KOPT-K1 (cell line): ENCODE measurements around the gene NSD2.
"Not testable (repeated sequence)": the region's sequence is repeated elsewhere in the genome, so short reads cannot be mapped to it uniquely, and the experiment has no call there.

Experiments used
- H3K27ac ChIP-seq: fragments of 200-600 bp; sonication (generic); 2 replicates; pipeline ENCODE4 v1.5.1; 2016; ENCODE audit warnings: antibody characterized with exemption, mild to moderate bottlenecking, low read depth, low read length; ENCODE audit not compliant: poor library complexity, severe bottlenecking
- H3K36me3 ChIP-seq: fragments of 200-600 bp; sonication (generic); 2 replicates; pipeline ENCODE4 v1.5.1; 2017; ENCODE audit warnings: antibody characterized with exemption, mild to moderate bottlenecking, low read length, moderate library complexity; ENCODE audit not compliant: insufficient read depth
- H3K9me3 ChIP-seq: fragments of 200-600 bp; sonication (generic); 2 replicates; pipeline ENCODE4 v1.5.1; 2017; ENCODE audit warnings: antibody characterized with exemption, low read length, mild to moderate bottlenecking; ENCODE audit not compliant: insufficient read depth, poor library complexity, severe bottlenecking

The NSD2 gene

DNA sequence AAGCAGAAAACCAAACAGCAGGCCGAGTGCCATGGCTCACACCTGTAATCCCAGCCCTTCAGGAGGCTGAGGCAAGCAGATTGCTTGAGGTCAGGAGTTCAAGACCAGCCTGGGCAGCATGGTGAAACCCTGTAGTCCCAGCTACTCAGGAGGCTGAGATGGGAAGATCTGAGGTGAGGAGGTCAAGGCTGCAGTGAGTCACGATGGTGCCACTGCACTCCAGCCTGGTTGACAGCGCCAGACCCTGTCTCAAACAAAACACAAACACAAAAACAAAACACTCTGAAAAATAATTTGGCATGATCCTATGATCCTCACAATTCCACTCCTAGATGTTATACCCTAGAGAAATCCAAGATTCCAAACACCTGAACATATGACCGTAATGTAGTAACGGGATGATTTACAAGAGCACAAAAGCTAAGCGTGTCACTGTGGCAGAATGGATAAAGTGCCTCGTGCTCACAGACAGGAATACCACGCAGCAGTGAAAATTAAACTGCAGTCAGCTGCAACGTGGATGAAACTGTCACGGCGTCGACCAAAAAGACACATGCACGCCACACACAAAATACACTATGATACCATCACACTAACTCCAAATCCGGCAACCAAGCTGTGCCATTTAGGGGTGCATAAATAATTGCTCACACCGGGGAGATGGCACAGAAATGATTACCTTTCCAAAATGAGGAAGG, 135.9 kb downstream of the NSD2 start:
- H3K9me3 ChIP-seq, result no peaks in the 10 kb centered on the region
- peak overlapping the region; percentile 95 for H3K27ac ChIP-seq

GRCh38 chr4:2007804-2008670, 136.8 kb downstream of the NSD2 start:
- no peaks in the 10 kb centered on the region for H3K9me3 ChIP-seq
- peak overlapping the region; percentile 95 for H3K27ac ChIP-seq
- peaks cover 41% of the 10 kb centered on the region for H3K36me3 ChIP-seq

More for the DNA sequence above, 135.9 kb downstream of the NSD2 start:
- H3K36me3 ChIP-seq, result peaks cover 47% of the 10 kb centered on the region

- peak overlapping the region; percentile 95 for H3K27ac ChIP-seq
- peaks cover 36% of the 10 kb centered on the region for H3K36me3 ChIP-seq
- no peaks in the 10 kb centered on the region for H3K9me3 ChIP-seq
These were observed 137.4 kb downstream of the NSD2 start for GRCh38 chr4:2008671-2008920.

DNA sequence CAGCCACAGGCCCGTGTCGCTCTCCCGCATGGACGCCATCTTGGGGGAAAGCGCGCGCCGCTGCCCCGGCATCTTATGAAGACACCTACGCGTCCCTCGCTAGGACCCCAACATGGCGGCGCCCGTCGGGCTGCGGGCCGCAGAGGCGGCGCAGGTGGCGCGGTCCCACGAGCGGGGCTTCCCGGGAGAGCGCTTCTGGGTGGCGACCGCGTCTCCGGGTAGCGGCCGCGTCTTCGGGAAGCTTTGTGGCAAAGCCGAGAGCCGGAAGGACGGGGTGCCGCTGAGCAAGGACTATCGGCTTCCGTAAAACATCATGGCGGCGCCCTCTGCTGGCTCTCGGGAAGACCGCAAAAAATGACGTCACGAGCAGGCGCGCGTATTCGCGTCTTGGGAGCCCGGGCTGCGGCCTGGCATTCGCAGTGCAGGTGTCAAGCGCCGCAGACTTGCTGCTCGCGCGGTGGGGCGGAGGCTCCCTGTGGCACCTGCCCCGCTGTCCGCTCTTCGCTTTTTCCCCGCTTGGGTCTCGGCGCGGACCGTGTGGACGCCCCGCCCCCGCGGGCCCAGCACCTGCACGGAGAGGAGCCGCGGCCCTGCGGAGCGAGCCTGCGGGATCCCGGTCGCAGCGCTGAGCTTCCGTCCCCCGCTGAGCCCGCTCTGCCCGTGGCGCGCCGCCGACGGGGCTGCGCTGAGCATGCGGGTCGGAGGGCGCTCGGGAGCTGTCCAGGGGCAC, 137.9 kb downstream of the NSD2 start, which contains the start of gene NELFA:
TSS of gene NELFA (minus strand) at position 54 of the 730 bp plus-strand sequence. CDS start at position 39, 15 bp downstream.
- Histone ChIP-seq H3K9me3 (no peaks in the 10 kb centered on the region), H3K36me3 (peaks cover 31% of the 10 kb centered on the region), H3K27ac (peak within 1 kb of the TSS; percentile 95)

DNA sequence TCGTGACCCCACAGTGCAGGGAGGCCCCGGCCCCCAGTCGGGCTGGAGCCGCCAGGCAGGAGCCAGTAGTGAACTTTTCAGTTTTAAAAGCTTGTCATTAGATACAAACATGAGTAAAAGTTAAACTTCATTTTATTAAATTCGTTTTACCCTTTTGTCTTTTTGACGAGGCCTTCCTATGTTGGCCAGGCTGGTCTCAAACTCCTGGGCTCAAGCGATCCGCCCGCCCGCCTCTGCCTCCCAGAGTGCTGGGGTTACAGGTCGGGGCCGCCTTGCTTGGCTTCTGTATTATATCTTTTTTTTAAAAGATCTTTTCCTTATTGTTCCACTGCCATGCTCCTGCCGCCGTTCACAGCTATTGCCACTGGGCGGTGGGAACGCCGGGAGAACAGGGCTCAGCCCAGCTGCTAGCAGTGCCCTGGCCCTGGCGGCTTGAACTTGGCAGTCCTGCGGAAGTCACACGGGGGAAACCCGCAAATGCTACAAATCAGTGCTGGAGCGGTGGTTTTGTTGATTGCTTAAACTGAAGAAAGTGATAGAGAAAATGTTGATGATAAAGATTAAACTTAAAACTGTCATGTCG, 138.5 kb downstream of the NSD2 start:
- peak overlapping the region; percentile 95 for H3K27ac ChIP-seq
- H3K9me3 ChIP-seq, result no peaks in the 10 kb centered on the region
- H3K36me3 ChIP-seq, result peaks cover 25% of the 10 kb centered on the region

- no peak overlapping the region for H3K27ac ChIP-seq
- peaks cover 6% of the 10 kb centered on the region for H3K36me3 ChIP-seq
- H3K9me3 ChIP-seq, result no peaks in the 10 kb centered on the region
These were observed 140.4 kb downstream of the NSD2 start for GRCh38 chr4:2011583-2011982.

DNA sequence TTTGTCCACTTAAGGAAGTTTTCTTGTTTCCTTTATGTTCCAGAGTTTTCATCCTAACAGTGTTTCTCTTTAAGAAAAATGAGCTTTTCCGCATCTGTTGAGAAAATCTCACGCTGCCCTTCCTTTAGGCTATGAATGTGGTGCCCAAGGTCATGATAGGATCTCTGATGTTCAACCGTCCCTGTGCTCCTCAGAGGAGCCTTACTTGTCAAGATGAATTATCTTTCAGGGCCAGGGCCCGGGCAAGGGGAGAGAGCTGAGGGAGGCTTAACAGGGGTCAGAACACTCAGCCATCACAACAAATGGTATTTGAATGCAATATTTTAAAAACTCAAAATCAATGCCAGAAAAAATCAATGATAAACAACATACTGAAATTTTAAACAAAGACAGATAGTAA, 143.8 kb downstream of the NSD2 start:
- no peaks in the 10 kb centered on the region for H3K36me3 ChIP-seq
- H3K9me3 ChIP-seq, result no peaks in the 10 kb centered on the region
- H3K27ac ChIP-seq, result no peak overlapping the region

GRCh38 chr4:2021358-2022018, 150.3 kb downstream of the NSD2 start:
- not testable (repeated sequence) for H3K36me3 ChIP-seq, H3K27ac ChIP-seq
- peaks cover 31% of the 10 kb centered on the region for H3K9me3 ChIP-seq

- Histone ChIP-seq H3K27ac (no peak overlapping the region), H3K9me3 (peaks cover 40% of the 10 kb centered on the region), H3K36me3 (no peaks in the 10 kb centered on the region)
These were observed 153.5 kb downstream of the NSD2 start for GRCh38 chr4:2024683-2025082.

DNA sequence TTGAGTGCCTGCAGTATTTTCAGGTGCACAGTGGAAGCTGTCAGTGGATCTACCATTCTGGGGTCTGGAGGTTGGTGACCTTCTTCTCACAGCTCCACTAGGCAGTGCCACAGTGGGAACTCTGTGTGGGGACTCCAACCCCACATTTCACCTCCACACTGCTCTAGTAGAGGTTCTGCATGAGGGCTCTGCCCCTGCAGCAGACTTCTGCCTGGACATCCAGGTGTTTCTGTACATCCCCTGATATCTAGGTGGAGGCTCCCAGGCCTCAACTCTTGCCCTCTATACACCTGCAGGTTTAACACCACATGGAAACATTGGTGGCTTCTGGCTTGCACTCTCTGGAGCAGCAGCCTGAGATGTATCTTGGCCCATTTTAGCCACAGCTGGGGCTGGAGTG, 154.6 kb downstream of the NSD2 start:
- no peak overlapping the region for H3K27ac ChIP-seq
- no peaks in the 10 kb centered on the region for H3K36me3 ChIP-seq
- H3K9me3 ChIP-seq, result peaks cover 40% of the 10 kb centered on the region

- not testable (repeated sequence) for H3K36me3 ChIP-seq
These were observed 155.9 kb downstream of the NSD2 start for GRCh38 chr4:2027120-2027519.

DNA sequence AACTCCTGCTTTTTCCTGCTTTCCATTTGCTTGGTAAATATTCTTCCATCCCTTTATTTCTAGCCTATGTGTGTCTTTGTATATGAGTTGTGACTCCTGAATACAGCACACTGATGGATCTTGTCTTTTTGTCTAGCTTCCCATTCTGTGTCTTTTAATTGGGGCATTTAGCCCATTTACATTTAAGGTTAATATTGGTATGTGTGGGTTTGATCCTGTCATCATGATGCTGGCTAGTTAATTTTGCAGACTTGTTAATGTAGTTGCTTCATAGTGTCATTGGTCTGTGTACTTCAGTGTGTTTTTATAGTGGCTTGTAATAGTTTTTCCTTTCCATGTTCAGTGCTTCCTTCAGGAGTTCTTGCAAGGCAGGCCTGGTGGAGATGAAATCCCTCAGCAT, 160.0 kb downstream of the NSD2 start:
- not testable (repeated sequence) for H3K27ac ChIP-seq, H3K36me3 ChIP-seq
- H3K9me3 ChIP-seq, result peaks cover 13% of the 10 kb centered on the region

More at GRCh38 chr4:2027120-2027519, 155.9 kb downstream of the NSD2 start:
- not testable (repeated sequence) for H3K27ac ChIP-seq
- peaks cover 40% of the 10 kb centered on the region for H3K9me3 ChIP-seq
